Suprapubic skin (tissue), 4 donors: Measurements from ENCODE around the gene CD300LF. TPM values are rescaled to one million over a fixed set of nuclear protein-coding genes. Genes with fewer than 3 reads are reported as not detected.

Source experiments
- DNase-seq, 2 donors: peaks; one replicate each; pipeline ENCODE4 v3.0.0-alpha.2; 2019; ENCODE audit warnings: low spot score in 2 of 2
- H3K27ac ChIP-seq: fragments of 200-600 bp; sonication (generic); one replicate; pipeline ENCODE4 v1.5.1; 2019
- H3K27me3 ChIP-seq: fragments of 200-600 bp; sonication (generic); one replicate; pipeline ENCODE4 v1.5.1; 2019
- H3K36me3 ChIP-seq: fragments of 200-600 bp; sonication (generic); one replicate; pipeline ENCODE4 v1.5.1; 2019
- H3K4me1 ChIP-seq: fragments of 200-600 bp; sonication (generic); one replicate; pipeline ENCODE4 v1.5.1; 2019
- H3K4me3 ChIP-seq: fragments of 200-600 bp; sonication (generic); one replicate; pipeline ENCODE4 v1.5.1; 2019; ENCODE audit warnings: mild to moderate bottlenecking
- H3K9me3 ChIP-seq: fragments of 200-600 bp; sonication (generic); one replicate; pipeline ENCODE4 v1.5.1; 2019
- CTCF ChIP-seq, 2 donors: fragments of 200-600 bp in 1 of 2; fragments of 450-650 bp in 1 of 2; sonication (generic) in 1 of 2; IDR thresholded peaks; one replicate each; pipeline ENCODE4 v1.5.1; 2016 to 2019; ENCODE audit warnings: antibody characterized with exemption in 2 of 2, mild to moderate bottlenecking in 1 of 2, moderate library complexity in 1 of 2
- EP300 ChIP-seq: sonication (generic); formaldehyde crosslinking; IDR thresholded peaks from one replicate; pipeline ENCODE4 v1.6.1; 2017; ENCODE audit warnings: antibody characterized with exemption
- POLR2A ChIP-seq, 2 donors: fragments of 450-650 bp; IDR thresholded peaks; one replicate each; pipeline ENCODE4 v1.6.1; 2017; ENCODE audit warnings: antibody characterized with exemption in 2 of 2, mild to moderate bottlenecking in 2 of 2, moderate library complexity in 2 of 2
- POLR2AphosphoS5 ChIP-seq, 3 donors: sonication (generic); formaldehyde crosslinking; IDR thresholded peaks; one replicate each; pipeline ENCODE4 v1.6.1; 2017; ENCODE audit warnings: antibody characterized with exemption in 3 of 3
- WGBS: methylation state at CpG from one replicate; pipeline ENCODE4 v1.1.5; 2018; 5-methylcytosine and 5-hydroxymethylcytosine counted together
- total RNA-seq, 4 donors: library from RNA; depleted of rRNA; stranded (reverse); fragments of >200 nt; gene quantifications; one replicate each; pipeline ENCODE4 v1.1.0, GENCODE V29; 2016

Gene CD300LF
- total RNA-seq, 4 donors from 2014 or later: not detected

GRCh38 chr17:74723891-74724290 is 11.2 kb upstream of the CD300LF start:
- no peak for TF ChIP-seq EP300
- no peak for TF ChIP-seq POLR2AphosphoS5 (IDR thresholded peaks at IDR 0.05)
- TF ChIP-seq POLR2A (IDR thresholded peaks at IDR 0.05): no peak
- TF ChIP-seq CTCF (IDR thresholded peaks at IDR 0.05): no peak
- no peak overlapping the region for H3K27ac ChIP-seq
- no peak for DNase-seq
- no peaks in the 10 kb centered on the region for H3K4me1 ChIP-seq
- no peaks in the 10 kb centered on the region for H3K9me3 ChIP-seq
- H3K27me3 ChIP-seq: no peaks in the 10 kb centered on the region
- H3K36me3 ChIP-seq: no peaks in the 10 kb centered on the region
- WGBS: 76% methylated on average over 5 of the region's 5 CpGs
- H3K4me3 ChIP-seq: no peak overlapping the region

GRCh38 chr17:74722782-74723181 is 10.1 kb upstream of the CD300LF start:
- Histone ChIP-seq H3K27ac (no peak overlapping the region), H3K9me3 (no peaks in the 10 kb centered on the region), H3K36me3 (no peaks in the 10 kb centered on the region), H3K27me3 (no peaks in the 10 kb centered on the region), H3K4me3 (no peak overlapping the region), H3K4me1 (no peaks in the 10 kb centered on the region)
- TF ChIP-seq POLR2AphosphoS5 (IDR thresholded peaks at IDR 0.05) (no peak), EP300 (no peak), POLR2A (IDR thresholded peaks at IDR 0.05) (no peak), CTCF (IDR thresholded peaks at IDR 0.05) (no peak)
- DNase-seq: no peak
- 92% methylated on average over 4 of the region's 4 CpGs for WGBS

- TF ChIP-seq POLR2A (IDR thresholded peaks at IDR 0.05) (no peak), CTCF (IDR thresholded peaks at IDR 0.05) (no peak)
- no peaks in the 10 kb centered on the region for H3K4me1 ChIP-seq
- WGBS: 89% methylated on average over 4 of the region's 4 CpGs
- H3K36me3 ChIP-seq: no peaks in the 10 kb centered on the region
- H3K9me3 ChIP-seq: no peaks in the 10 kb centered on the region
- H3K4me3 ChIP-seq: no peak overlapping the region
- H3K27ac ChIP-seq: no peak overlapping the region
- no peaks in the 10 kb centered on the region for H3K27me3 ChIP-seq
- DNase-seq: no peak
Measured at GRCh38 chr17:74720506-74720905, 7.8 kb upstream of the CD300LF start.

- Histone ChIP-seq H3K4me1 (no peaks in the 10 kb centered on the region), H3K27ac (no peak overlapping the region), H3K36me3 (no peaks in the 10 kb centered on the region), H3K27me3 (peaks cover 16% of the 10 kb centered on the region), H3K4me3 (no peak overlapping the region), H3K9me3 (no peaks in the 10 kb centered on the region)
- DNase-seq: no peak
- no peak for TF ChIP-seq EP300
- TF ChIP-seq CTCF (IDR thresholded peaks at IDR 0.05): no peak
- TF ChIP-seq POLR2A (IDR thresholded peaks at IDR 0.05): no peak
- no peak for TF ChIP-seq POLR2AphosphoS5 (IDR thresholded peaks at IDR 0.05)
- 50% methylated on average over 3 of the region's 4 CpGs for WGBS
Measured at GRCh38 chr17:74715144-74715543, 2.4 kb upstream of the CD300LF start.

- TF ChIP-seq CTCF (IDR thresholded peaks at IDR 0.05) (no peak), POLR2A (IDR thresholded peaks at IDR 0.05) (no peak), POLR2AphosphoS5 (IDR thresholded peaks at IDR 0.05) (no peak), EP300 (no peak)
- peaks cover 19% of the 10 kb centered on the region for H3K27me3 ChIP-seq
Measured at GRCh38 chr17:74713171-74713755, 540 bp upstream of the CD300LF start.

More at GRCh38 chr17:74713171-74713755, 540 bp upstream of the CD300LF start:
- WGBS: 83% methylated on average over 12 of the region's 12 CpGs
- Histone ChIP-seq H3K4me1 (no peaks in the 10 kb centered on the region), H3K4me3 (no peak overlapping the region), H3K27ac (no peak overlapping the region), H3K36me3 (no peaks in the 10 kb centered on the region), H3K9me3 (no peaks in the 10 kb centered on the region)
- no peak for DNase-seq
